Measurements from ENCODE around the gene ALLC.

ALLC gene

DNA sequence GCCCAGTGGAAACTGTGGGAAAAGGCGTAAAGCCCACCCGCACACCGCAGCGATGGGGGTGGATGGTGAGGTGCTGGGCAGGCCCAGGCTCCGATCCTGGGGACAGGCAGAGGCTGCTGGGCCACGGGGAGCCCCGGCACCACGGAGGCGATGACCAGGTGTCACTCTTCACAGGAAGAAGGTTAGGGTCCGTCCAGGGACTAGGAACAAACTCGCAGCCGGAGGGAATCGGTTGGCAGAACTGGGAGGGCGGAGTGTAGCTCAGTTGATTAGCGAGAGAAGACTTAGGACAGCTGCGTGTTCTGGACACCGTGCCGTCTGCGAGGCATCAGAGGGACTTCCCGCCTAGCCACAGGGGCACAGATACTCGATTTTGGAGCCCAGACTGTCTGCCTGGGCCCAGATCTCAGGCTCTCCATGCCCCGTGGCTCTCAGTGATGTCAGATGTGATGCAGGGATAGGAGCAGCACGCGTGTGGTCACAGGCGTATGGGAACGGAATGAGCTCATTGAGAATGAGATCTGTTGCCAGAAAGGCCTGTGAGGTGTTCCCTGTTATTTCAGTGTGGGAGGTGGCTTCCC is 16.1 kb upstream of the ALLC start:
- DNase-seq, result no peak

DNA sequence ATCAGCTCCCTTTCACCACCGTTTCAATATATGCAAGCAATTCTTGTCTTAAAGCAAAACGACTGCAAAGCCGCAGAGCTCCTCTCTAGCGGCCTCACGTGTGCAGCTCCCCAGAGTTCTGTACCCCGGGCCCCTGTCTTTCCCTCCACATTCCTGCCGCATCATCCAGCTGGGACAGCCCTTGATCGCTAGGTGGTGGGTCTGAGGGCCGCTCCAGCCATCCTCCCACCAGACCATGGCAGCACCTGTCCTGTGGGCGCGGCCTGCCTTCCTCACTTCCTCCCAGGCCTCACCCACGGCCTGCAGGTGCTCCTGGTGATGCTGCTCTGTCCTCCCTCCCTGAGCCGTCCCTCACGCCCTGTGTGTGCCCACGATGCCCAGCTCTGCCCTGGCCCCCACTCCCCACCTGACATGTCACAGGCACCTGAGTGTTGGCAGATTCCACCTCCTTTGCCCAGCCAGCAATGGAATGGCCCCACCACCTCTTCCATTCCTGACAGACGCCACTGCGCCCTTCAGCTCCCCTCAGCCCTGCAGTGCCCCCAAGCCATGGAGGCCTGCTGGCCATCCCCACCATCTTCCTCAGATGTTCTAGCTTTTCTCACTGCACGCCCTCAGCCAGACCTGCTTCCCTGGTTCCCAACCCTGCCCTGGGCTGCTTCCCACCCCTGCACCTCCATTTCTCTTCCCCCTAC is 15.3 kb upstream of the ALLC start:
- no peak for DNase-seq

DNA sequence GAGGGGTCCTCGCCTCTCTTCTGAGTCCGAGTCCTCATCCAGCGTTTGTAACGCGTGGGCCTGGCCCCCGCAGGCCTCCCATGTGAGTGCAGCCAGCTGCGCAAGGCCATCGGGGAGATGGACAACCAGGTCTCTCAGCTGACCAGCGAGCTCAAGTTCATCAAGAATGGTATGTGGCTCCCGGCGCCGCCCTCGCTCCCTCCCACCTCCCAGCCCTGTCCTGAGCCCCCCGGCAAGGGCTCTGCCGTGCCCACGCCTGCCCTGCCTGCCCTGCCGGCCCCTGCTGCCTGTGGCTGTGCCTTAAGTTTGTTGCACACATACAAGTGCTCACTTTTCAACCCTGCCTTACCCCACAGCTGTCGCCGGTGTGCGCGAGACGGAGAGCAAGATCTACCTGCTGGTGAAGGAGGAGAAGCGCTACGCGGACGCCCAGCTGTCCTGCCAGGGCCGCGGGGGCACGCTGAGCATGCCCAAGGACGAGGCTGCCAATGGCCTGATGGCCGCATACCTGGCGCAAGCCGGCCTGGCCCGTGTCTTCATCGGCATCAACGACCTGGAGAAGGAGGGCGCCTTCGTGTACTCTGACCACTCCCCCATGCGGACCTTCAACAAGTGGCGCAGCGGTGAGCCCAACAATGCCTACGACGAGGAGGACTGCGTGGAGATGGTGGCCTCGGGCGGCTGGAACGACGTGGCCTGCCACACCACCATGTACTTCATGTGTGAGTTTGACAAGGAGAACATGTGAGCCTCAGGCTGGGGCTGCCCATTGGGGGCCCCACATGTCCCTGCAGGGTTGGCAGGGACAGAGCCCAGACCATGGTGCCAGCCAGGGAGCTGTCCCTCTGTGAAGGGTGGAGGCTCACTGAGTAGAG is 14.4 kb upstream of the ALLC start:
- DNase-seq, result no peak

DNA sequence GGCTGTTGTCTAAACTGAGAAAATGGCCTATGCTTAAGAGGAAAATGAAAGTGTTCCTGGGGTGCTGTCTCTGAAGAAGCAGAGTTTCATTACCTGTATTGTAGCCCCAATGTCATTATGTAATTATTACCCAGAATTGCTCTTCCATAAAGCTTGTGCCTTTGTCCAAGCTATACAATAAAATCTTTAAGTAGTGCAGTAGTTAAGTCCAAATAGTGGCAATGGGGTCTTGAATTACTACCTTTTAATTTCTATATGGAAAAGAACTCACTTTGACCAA is 13.8 kb upstream of the ALLC start:
- no peak for DNase-seq

DNA sequence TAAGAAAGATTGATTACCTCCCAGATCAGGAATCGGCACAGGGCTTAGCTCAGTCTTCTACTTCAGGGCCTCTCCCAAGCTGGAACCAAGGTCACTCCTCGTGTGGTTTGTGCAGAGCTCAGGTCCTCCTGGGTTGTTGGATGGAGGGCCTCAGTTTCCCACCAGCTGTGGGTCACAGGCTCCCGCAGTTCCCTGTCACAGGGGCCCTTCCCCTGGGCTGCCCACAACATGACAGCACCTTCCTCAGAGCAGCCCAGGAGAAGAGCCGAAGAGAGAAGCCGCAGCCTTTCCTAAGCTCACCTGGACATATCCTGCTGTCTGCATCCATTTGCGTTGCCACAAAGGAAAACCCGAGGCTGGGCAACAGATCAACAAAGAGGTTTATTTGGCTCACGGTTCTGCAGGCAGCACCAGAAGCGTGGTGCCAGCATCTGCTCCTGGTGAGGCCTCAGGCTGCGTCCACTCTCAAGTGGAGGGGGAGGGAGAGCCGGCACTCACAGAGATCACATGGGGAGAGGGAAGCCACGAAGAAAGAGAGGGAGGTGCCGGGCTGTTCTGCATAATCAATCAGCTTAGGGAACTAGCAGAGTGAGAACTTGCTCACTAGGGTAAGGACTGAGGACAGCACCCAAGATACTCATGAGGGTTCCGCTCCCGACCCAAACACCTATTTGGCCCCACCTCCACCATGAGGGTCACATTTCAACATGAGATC is 13.0 kb upstream of the ALLC start:
- no peak for DNase-seq

DNA sequence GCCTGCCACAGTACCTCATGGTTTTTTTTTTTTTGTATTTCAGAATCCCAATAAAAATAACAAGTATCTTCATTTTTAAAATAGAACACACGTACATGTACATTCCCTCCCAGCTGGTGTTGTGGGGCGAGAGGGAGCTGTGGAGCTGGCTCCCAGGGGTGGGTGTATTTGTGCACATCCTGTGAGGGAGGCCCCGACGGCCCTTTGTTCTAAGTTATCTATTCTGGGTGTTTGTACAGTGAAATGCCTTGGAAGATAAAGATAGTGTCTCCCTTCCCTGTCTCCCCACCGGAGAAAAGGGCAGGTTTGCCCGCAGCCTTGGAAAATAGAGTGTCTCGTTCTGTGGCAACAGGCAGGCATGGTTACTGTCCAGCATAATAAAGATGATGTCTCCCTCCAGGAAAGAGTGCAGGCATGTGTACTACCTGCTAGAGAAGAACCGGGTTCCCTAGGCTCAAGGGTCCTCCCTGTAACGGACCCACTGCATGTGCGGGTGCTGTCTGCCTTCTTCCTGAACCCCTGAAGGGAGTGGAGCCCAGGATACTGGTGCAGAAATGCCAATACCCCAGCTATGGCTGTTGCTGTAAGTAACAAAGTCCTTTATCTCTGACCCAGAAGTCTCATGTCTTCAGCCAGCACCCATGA is 12.1 kb upstream of the ALLC start:
- DNase-seq, result no peak

DNA sequence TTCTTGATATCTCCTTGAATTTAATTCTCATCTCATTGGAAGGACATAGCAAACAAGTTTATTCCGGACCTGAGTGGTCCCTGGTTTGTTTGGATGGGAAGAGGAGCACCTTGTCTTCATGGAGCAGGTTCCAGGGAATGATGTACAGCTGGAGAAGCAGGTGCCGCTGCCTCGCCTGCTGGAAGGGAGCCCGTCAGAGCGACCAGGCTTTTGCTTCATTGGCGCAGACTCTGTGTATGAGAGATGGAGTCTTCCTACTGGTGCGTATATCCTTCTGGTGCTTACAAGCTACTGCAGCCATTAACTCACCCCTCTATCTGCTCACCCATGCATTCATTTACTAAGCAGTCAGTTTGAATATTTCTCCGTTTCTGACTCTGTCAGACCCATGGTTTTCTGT is 11.6 kb upstream of the ALLC start:
- no peak for DNase-seq

DNA sequence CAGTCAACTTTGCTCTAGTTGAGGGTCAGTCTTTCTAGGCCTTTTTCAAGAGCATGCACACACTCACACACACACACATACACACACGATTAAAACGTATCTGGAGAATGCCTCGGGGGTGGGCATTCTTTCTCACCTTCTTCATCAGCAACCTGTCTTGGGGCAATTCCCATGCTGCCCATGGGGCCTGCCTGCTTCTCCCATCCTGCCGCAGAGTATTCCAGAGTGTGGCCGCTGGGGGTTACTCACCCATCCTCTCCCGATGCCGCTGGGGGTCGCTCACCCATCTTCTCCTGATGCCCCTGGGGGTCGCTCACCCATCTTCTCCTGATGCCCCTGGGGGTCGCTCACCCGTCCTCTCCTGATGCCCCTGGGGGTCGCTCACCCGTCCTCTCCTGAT is 10.8 kb upstream of the ALLC start:
- no peak for DNase-seq

DNA sequence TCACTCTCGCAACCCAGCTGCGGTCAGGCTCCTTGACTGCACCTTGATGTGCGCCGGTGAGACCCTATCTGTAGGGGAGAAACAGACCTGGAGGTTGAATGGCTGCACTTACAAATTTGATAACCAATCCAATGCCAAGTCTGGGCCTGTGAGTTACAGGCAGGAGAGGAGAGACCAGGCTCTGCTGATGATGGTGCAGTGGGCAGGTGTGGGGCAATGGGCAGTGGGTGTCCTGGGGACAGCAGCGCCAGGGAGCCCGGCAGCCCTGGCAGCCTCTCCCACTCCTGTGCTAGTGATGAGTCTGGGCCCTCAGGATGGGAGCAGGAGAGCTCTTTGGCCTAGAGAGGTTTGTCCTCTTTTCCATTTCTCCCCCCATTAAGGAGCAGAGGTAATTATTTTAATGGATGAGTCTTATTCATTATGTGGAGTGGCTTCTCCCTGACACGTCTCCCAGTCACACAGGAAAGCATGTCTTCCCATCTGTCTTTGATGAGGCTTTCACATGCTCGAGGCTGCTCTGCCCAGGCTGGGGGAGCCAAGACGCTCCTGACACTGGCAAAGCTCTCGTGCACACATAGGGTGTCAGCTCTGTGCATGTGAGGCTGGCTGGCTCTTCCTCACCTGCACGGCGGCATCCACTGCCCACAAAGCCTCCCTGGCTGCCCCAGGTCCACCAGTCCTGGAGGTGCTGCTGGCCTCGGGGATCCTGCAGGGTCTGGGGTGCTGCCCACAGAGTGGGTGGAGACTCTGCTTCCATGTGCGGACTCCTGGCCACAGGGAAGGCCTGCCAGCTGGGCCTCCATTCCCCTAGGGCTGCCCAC is 10.0 kb upstream of the ALLC start:
- DNase-seq, result no peak

DNA sequence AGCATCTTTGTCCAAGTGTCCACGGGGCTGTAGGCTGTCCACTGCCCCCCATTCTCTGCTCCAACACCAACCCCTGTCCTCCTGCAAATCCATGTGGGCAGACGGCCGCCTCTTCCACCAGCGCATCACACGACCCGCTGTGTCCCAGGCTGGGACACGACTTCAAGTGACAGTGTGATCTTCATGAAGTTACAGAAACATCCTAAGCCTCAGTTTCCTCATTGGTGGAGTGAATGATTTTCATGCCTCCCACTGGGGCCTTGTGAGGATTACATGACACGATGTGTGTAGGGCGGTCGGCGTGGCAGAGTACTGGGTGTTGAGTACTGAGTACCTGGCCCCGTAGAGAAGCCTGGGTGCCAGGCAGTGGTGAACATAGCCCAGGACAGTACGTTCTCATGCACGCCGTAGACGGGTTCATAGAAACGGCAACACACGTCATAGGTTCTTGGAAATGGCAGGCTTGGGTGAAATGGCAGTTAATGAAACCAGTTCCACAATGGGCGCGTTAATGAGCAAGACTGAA is 9.3 kb upstream of the ALLC start:
- no peak for DNase-seq

DNA sequence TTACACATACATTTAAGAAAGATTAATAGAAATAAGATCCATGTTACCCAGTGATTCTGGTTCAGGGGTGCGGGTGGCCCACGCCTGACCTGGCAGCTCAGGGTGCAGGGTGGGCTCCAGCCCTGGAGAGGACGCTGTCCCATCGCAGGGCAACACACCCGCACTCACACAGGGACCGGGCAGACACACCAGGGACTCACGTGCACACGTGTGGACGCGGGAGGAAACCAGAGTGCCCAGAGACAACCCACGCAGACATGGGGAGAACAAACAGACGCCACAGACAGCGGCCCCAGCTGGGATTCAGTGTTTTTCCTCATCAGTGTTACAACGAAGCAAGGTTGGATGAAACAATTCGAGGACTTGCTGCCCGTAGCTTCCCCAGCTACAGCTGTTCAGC is 8.4 kb upstream of the ALLC start:
- DNase-seq, result no peak

DNA sequence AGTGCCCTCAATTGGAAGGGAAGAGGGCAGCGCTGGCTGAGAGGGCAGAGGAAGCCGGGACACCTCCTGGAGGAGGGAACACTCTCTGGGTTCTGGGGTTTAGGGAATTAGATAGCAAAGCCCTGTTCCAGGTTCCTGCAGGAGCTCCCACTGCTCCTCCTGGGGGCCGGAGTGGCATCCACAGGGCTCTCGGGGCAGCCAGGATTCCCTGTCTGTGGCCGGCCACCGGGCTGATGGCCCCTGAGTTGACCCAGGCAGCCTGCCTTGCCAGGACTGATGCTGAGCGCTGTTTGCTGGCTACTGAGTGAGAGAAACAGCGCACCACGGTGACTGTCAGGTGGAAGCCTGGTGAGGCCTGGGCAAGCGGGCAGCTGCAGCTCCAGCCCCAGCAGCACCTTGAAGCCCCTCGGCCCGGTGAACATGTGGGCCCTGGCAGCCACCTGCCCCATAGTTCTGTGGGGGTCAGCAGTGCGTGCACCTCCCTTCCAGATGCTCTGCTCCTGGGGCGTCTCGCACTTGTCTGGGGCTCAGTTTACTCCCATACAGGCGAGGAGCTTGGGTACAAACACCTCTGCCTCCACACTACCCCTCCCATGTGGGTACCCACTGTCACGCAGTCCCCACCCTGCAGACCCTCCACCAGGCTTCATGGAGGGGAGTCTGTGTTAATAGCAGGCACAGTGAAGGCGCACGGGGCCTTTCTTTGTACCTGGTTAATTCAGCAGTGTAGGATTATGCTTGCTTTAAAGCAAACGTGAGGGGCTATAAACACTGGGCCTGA is 7.7 kb upstream of the ALLC start:
- no peak for DNase-seq

DNA sequence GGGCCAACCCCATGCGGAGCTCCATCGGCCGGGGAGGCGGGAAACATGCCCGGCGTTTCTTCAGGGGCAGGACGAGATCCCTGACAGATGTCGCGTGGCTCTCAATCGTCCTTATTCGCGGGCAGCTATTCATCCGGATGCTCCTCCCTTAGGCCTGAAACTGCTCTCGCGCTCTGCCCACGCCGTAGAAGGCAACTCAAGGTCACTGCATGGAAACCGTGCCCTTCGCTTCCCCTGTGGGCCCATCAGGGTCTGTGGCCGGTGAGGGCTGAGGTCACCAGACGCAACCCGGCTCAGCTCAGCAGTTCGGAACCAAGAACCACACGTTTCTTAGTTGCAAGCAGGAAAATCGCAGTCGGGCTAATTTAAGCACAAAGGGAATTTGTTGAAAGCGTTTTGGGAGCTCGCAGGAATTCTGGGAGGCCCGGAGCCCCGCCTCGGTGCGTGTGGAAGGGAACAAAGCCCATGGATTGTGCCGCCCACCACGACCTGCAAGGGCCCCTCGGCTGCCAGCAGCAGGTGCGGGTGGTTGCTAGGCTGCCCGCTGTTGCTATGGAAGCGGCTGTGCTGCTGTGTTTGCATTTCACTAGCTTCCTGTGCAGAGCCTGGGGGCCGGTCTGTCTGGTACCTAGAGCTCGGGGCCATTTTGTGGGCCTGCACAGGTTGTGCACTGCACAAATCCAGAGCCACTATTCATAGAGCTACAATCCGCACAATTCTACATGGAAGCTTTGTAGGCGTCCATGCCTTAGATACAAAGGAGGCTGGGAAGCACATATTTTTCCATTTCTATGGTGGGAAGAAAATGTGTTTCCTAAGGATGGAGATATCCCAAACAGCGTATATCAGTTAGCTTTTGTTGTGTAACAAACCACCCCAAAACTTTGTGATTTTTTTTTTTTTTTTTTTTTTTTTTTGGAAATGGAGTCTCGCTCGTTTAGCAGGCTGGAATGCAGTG is 6.0 kb upstream of the ALLC start:
- peak; percentile 97 for DNase-seq

DNA sequence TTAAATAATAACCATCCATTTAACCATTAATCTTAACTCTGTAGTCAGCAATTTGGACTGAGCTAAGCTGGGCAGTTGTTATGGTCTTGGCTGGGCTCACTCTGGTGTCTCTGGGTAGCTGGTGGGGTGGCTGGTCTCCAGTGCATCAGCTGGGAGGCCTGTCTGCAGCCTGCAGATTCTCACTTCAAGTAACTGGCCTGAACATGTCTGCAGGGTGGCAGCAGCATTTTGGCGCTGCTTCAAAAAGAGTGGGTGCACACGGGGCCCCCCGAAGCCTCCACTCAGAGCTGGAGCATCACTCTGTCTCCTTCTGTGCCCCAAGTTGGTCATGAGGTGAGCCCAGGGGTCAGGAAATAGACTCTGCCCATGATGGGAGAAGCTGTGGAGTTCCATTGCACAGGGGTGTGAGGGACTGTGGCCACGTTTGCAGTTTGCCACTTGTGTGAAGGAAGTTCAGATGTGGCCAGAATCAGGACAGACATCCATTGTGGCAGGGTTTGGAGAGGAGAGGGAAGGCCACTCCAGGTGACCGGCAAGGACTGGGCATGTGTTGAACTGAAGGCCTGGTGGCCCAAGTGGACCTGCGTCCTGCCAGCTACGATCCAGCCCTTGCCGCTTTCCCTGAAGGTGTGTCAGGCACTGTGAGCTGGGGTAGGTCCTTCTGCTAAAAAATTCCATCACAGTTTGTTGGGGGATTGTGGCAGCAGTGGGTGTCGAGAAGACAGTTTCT is 4.9 kb upstream of the ALLC start:
- no peak for DNase-seq

DNA sequence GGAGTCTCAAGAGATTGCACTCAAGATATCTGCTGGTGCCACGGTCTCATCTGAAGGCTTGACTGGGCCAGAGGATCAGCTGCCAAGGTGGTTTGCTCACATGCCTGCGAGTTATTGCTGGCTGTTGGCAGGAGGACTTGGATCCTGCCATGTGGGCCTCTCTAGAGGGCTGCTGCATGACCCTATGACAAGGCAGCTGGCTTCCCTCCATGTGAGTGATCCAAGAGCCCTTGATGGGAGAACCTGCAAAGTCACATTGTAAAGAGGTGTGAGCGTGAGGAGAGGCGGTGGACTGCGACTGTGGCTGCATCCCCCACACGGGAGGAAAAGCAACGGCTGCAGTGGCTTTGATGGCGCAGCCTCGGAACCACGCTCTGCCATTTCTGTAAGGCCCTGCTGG is 4.0 kb upstream of the ALLC start:
- DNase-seq, result no peak

DNA sequence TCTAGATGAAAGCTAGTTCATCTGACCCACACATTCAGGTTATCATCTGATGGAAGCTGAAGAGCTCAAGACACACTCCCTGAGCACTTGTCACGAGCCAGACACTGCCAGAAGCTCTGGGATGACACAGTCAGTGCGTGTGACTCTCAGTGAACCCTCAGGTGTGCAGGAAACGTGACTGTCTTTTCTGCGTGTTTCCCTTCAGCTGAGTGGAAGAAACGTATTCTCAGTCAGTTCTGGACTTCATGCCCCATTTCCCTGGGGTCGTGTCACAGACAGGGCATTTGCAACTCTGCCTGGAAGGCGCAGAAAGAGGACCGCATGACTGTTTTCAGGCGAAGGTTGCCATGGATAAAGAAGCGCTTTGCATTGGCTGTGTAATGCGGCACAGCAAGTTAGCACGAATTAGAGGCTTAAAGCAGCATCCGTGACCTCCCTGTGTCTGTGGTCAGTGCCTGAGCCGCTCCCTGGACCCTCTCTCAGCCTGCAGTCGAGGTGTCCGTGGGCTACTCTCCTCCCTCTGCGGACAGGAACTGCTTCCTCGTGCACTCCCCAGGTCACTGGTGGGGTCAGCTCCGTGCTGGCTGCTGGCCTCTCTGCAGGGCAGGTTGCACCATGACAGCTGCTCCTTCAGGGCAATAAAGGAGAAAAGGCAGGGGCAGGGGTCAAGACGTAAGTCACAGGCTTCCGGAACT is 3.3 kb upstream of the ALLC start:
- DNase-seq, result no peak

DNA sequence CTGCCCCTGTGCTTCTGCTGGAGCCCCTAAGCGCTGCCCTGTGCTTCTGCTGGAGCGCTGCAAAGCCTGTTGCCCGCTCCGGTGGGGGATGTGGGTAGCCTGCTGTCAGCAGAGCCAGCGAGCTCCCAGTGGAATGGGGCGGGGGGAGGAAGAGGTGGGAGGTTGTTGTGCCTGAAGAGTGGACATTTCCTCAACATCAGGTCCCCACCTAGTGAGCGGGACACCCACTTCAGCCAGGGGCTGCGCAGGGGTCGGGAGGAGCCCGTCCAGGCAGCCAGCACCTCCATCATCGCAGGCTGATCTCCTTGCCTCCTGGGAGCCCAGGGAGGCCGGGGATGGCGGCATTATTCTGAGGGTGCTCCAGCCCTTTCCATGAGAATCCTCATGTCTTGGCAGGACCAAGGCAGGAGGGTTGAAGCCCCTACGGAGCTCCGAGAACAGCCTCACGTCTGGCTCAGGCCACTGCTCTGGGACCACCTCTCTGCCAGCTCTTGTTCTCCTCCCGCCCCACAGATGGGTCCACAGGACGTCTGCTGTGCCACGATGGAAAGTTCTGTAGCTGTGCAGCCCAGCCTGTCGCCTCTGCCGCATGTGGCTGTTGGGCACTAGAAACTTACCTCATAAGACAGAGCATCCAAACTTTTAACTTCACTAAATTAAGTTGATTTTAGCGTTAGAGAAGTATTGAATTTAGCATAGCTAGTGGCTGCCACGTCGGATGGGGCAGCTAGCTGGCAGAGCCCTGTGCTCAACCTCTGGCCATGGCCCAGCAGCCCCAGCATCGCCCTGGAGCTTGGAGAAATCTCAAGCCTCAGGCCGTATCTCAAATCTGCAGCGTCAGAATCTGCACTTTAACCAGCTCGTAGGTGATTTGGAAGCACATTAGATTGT is 1.9 kb upstream of the ALLC start:
- DNase-seq, result no peak

All from COR-L47 (cell line).